NCI-H2227 treated with DMSO at 0.1 percent for 48 hours (cell line): ENCODE measurements around the gene PIF1.
"Not testable (repeated sequence)": the region's sequence is repeated elsewhere in the genome, so short reads cannot be mapped to it uniquely, and the experiment has no call there.

Experiments used
- DNase-seq: peaks from one replicate; lab custom pipeline; 2025; lab: John Stamatoyannopoulos, UW

Gene PIF1

GRCh38 chr15:64847876-64848716 is 22.6 kb upstream of the PIF1 start:
- no peak for DNase-seq

DNA sequence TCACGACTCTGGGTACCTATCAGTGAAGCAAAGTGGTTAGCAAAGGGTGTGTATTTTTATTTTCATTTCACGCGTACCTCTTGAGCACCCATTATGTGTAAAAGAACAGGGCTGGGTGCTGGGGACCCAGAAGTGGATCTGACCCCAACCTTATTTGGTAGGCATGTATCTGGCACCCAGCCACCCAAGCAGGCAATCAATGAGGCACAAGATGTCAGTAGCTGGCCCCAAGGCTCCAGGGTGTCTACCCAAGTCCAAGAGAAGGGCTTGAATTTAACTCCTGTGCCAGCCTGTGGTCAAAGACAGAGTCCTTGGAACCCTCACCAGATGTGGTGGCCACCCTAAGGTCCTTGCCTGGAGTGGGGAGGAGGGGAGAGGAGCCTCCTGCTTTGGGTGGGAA is 22.0 kb upstream of the PIF1 start:
- DNase-seq = no peak

- no peak for DNase-seq
These were observed 21.6 kb upstream of the PIF1 start for GRCh38 chr15:64847016-64847415.

DNA sequence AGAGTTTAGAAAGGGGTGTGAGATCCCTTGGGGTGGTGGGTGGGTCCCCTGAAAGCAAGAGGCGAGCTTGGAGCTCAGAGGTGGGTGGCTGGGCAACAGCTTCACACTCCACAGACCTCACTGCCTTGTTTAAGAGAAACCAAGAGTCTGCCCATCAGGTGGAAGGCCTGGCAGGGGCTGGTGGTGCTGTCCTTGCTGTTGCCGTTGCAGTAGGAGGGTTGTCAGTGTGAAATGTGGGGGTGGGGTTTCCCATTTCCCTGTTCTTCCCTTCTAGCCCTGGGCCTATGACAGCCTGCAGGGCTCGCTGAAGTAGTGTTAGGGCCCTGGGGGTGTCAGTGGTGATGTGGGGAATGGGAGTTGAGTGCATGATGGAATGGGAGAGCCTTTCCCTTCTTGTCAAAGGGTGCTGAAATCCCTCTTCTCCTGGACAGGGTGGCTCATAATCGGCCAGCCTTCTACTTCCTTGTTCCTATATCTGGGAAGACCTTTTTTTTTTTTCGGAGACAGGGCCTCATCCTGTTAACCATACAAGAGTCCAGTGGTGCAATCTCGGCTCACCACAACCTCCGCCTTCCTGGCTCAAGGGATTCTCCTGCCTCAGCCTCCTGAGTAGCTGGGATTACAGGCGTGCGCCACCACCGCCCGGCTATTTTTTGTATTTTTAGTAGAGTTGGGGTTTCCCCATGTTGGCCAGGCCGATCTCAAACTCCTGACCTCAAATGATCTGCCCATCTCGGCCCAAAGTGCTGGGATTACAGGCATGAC is 20.6 kb upstream of the PIF1 start:
- DNase-seq = no peak

DNA sequence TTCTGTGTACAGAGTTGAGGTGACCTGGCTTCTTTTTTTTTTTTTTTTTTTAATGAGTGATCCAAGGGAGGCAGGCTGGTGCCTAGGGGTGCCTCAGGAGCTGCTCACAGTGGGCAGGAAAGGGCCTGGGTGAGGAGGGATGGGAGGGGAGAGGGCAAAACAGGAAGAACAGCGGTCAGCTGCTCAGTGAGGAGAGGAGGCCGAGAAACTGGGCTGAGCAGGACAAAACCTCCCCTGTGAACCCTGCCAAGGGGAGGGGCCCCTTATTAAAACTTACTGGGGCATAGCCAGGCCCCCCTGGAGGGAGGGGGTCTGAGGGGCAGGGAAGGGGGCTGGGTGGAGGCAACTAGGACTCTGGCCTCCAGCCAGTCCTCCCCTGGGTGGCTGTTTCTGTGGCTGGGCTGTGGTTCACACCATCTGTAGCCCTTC is 19.8 kb upstream of the PIF1 start:
- no peak for DNase-seq

DNA sequence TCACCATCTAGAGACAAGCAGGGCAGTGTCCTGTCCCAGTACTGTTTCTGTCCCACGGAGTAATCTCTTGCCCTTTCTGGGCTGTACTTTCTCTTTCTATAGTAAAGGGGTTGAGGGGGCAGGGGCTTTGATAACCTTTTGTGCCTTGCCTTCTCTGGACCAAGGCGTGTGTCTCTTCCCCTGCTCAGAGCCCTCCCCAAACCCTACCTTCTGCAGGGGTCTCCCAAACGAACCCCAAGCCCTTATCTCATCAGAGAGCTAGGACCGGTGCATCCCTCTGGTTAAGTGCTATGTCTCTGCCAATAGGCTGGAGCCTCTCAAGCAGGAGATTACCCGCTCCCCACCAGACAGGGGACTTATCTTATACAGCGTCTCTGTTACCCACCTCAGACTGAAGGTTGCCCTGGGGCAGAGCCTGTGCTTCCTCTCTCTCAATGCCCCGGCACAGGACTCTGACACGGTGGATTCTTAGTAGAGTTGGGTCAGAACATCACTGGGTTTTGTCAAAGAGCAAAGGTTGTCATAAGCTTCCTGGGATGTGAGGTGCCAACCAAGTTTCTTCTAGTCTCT is 19.2 kb upstream of the PIF1 start:
- DNase-seq = no peak

DNA sequence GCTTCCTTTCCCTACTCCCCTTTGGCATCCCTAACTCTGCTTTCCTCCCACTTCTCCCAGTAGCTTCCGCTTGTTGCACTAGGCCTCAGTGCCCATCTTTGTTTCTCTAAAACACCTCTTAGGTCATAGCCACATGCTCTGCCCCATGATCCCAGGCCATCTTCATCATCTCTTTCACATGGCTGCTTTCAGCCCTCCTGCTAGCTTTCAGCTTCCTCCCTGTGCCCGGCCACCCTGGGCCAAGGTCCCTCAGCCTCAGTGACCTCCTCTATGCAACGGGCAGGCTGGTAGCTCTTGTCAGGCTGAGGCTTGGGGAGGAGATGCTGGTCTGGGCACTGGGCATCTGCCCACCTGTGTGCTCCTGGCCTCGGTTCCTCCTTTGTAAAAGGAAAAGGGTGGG is 18.5 kb upstream of the PIF1 start:
- no peak for DNase-seq

DNA sequence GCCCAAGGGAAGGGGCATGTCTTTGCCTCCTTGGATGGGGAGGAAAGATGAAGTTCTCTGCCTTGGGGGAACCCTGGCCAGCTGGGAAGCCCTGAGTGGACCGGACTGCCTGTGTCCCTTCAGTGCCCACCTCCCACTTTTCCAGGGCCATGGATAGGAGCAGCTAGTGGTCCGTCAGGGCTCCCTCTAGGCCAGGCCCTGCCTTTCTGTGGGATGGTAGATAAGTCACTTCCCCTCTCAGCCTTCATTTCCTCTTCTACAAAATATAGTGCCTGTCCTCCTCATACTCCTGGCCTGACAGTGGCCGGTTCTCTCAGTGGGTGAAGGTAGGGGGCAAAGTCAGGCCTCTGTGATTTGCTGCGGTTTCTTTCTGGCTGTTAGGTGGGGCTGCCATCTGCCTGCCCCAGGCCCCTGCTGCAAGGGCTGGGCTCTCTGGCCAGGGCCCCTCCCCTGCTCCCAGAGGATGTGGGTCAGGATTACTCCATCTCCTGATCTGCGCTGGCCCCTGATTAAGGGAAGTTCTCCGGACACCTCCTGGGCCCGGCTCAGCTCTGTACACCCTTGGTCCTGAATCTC is 17.6 kb upstream of the PIF1 start:
- DNase-seq = no peak

DNA sequence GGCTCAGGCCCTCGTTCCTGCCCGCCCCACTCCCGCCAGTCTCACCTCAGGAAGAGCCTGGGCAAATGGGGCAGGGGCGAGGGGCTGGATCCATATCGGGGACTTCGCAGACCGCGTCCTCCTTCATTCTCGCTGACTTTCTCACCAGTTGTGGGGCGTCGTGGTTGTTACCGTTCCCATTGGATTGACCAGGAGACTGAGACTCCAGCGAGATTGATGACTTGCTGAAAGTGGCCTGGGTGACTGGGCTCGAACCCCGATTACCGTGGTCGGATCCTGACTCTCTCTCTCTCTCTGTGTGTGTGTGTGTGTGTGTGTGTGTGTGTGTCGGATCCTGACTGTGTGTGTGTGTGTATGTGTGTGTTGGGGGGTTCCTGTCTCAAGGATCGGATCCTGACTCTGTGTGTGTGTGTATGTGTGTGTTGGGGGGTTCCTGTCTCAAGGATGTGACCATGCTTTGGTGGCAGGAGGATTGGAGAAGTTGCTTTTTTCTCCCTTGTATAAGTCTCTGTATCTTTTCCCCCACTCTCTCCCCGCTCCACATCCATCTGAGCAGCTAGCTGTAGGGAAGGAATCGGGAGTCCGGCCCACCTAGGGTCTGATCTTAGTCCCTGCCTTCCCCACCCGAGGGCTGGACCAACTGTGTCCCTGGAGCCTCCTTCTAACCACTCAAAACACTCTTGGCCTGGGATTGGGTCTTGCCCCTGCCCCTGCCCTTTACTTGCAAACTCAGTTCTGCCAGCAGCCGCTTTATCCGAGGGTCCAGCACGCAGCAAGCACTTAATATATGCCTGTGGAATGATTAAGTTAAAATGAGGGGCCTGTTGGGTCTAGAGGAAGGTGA is 16.9 kb upstream of the PIF1 start:
- DNase-seq = no peak

- peak; percentile 83 for DNase-seq
These were observed 16.1 kb upstream of the PIF1 start, which contains the start of gene PLEKHO2 for GRCh38 chr15:64841344-64842095. PLEKHO2 (plus strand) TSS chr15:64841915; CDS start chr15:64842017, 102 bp downstream.

DNA sequence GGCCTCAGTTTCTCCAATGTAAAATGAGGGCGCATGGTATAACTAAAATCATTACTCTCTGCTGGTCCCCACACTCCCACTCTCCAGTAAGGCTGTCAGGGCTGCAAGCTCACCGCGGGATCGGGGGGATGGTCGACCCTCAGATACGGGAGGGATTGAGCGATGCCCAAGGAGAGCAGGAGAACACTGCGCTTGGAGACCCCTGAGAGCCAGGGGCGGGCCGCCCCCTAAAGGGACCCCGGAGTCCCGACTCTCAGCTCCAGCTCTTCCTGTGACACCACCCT is 15.6 kb upstream of the PIF1 start:
- peak; percentile 39 for DNase-seq

GRCh38 chr15:64837502-64837901 is 12.1 kb upstream of the PIF1 start:
- DNase-seq = no peak

DNA sequence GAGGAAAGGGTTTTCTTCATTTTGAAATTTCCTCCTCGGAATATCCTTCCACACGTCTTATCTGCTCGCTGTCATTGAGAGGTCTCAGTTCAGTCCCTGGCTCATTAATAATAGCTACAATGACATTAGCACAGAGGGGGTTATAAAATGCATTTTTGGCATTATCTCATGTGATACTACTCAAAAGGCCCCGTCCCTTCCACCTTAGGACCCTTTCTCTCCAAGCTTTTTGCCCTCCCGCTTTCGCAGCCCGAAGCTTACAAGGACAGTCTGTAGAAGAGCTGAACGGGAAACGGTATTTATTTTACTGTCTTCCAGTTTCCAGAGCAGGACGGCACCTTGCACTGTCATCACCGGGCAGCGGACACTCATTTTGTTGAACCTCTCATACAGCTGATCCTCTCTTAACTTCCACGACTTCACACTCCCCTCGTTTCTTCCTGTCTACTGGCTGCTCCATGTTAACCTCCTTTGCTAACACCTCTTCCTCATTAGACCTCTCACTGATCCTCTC is 10.6 kb upstream of the PIF1 start:
- peak; percentile 23 for DNase-seq

- DNase-seq = no peak
These were observed 8.2 kb upstream of the PIF1 start for GRCh38 chr15:64833690-64834089.

DNA sequence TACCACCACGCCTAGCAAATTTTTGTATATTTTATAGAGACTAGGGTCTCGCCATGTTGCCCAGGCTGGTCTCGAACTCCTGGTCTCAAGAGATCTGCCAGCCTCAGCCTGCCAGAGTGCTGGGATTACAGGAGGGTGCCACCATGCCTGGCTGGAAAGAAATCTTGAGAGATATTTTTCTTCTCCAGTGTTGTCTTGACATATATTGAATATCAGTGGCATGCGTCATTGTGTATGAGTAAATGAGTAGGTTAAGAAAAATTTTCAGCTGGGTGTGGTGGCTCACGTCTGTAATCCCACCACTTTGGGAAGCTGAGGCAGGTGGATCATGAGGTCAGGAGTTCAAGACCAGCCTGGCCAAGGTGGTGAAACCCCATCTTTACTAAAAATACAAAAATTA is 3.5 kb upstream of the PIF1 start:
- DNase-seq = no peak

- no peak for DNase-seq
These were observed 467 bp downstream of the PIF1 start for GRCh38 chr15:64824929-64825430.

- no peak for DNase-seq
These were observed 9.0 kb downstream of the PIF1 start for GRCh38 chr15:64816452-64816851.

- DNase-seq = not testable (repeated sequence)
These were observed 10.5 kb downstream of the PIF1 start for GRCh38 chr15:64814965-64815364.

DNA sequence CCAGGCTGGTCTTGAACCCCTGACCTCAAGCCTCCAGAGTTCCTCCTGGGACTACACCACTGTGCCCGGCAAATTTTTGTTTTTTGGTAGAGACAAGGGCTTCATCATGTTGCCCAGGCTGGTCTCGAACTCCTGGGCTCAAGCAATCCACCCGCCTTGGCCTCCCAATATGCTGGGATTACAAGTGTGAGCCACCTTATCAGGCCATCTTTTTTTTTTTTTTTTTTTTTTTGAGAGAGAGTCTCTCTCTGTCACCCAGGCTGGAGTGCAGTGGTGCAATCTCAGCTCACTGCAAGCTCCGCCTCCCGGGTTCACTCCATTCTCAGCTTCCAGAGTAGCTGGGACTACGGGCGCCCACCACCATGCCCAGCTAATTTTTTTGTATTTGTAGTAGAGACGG is 11.2 kb downstream of the PIF1 start:
- DNase-seq = not testable (repeated sequence)

DNA sequence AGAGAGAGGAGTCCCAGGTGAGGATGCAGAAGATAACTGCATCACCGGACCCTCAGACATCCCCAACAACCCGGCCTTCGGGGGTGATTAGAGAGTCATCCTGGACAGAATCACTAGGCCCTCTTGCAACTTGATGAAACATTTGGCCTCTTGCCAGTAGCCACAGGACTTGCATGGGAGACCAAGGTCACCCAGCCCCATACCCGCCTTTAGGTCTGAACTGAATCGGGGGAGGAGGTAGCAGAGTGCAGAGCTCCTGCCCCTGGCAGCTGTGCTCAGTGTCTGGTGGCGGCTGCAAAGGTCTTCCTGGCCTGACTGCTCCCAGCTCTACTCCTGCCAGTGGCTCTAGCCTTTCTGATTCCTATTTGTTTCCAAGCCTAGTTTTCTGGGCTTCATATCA is 12.4 kb downstream of the PIF1 start:
- DNase-seq = no peak
